ENCODE data around the gene NUCKS1. TPM values are rescaled to one million over a fixed set of nuclear protein-coding genes. Genes with fewer than 3 reads are reported as not detected.

The NUCKS1 gene
- total and polyA plus RNA-seq, 2 of the 4 experiments (the other 2 are of a cell fraction) = 37.9 to 103 TPM

GRCh38 chr1:205714190-205714905, 35.6 kb downstream of the NUCKS1 start:
- ATAC-seq (ENCODE audit: low read depth) (no peak), DNase-seq (peak; percentile 33)
- Histone ChIP-seq H2BK15ac (ENCODE audit: low read depth, low read length) (no peak overlapping the region), H4K91ac (ENCODE audit: insufficient read depth, low read depth, low read length) (no peak overlapping the region), H3K18ac (ENCODE audit: low read depth, low read length) (no peak overlapping the region), H3K23ac (ENCODE audit: low read depth, low read length) (no peak overlapping the region), H3K9me1 (ENCODE audit: insufficient read depth, low read length) (peaks cover 2% of the 10 kb centered on the region), H3K79me1 (ENCODE audit: low read depth in 1 of 2, low read length in 2 of 2) (peaks cover 7 to 24% of the 10 kb centered on the region in 2 experiments; a peak in 3 of 4 replicates), H3K4me3 (ENCODE audit: insufficient read depth, low read depth, low read length) (no peak overlapping the region), H4K5ac (ENCODE audit: low read depth, low read length) (no peak overlapping the region), H2BK5ac (ENCODE audit: low read depth, low read length, poor library complexity, severe bottlenecking) (no peak overlapping the region), H4K20me1 (ENCODE audit: insufficient read depth, low read length) (peaks cover 3% of the 10 kb centered on the region; the same call in 1 of the 2 replicates), H3K27ac (ENCODE audit: insufficient read depth, low read length) (no peak overlapping the region), H3K9ac (ENCODE audit: low read depth, low read length) (no peak overlapping the region), H2AK5ac (ENCODE audit: low read depth, low read length) (no peak overlapping the region), H3K36me3 (ENCODE audit: control insufficient read depth, insufficient read depth, low read length) (peaks cover 17% of the 10 kb centered on the region), H3K27me3 (ENCODE audit: control insufficient read depth, insufficient read depth, low read length) (no peaks in the 10 kb centered on the region), H2BK20ac (ENCODE audit: low read depth, low read length) (no peak overlapping the region), H3K9me3 (ENCODE audit: control insufficient read depth, insufficient read depth, low read length) (no peaks in the 10 kb centered on the region), H3K4me1 (ENCODE audit: control insufficient read depth, insufficient read depth, low read length) (peaks cover 2% of the 10 kb centered on the region; the same call in 1 of the 2 replicates), H2AK9ac (replicated peaks; ENCODE audit: low read depth, low read length, poor library complexity) (no peak overlapping the region), H4K8ac (ENCODE audit: low read depth in 2 of 2, low read length in 2 of 2) (no peak overlapping the region; a peak in 1 of 4 replicates), H2AFZ (replicated peaks; ENCODE audit: low read length, poor library complexity) (no peak overlapping the region), H3K4ac (ENCODE audit: low read depth, low read length) (no peak overlapping the region), H2BK120ac (ENCODE audit: low read depth, low read length) (no peak overlapping the region), H3K56ac (ENCODE audit: extremely low read depth, insufficient read depth, low read length) (no peak overlapping the region), H3K4me2 (ENCODE audit: low read depth, low read length) (no peak overlapping the region), H3K14ac (replicated peaks; ENCODE audit: low read depth, low read length) (no peak overlapping the region)
- CTCF ChIA-PET = interaction anchor here (0.6 to 7.0 kb wide), 5 partner anchors 25 to 263 kb away, joined by 4 to 53 read pairs (median 4); no protein-coding TSS in a partner anchor
- POLR2A ChIA-PET (ENCODE audit: unreplicated experiment) = no interaction called here
- dilution Hi-C loops (cut with HindIII; ENCODE audit: low sequenced_read_pairs, unreplicated experiment) (no loop called here), intact Hi-C loops (cut with micrococcal nuclease) (no loop called here), in situ Hi-C loops (cut with MboI; ENCODE audit: low sequenced_read_pairs) (loop anchor here (5.0 kb wide), 1 partner anchor 122 kb away; no protein-coding TSS in a partner anchor)
- WGBS, 2 experiments (ENCODE audit: extremely low coverage in 2 of 2, insufficient read length in 1 of 2) = 100% methylated on average over 1 of the region's 5 CpGs; no CpG with 5 or more reads in 1 of the 2 experiments
- TSS peak; percentile 31 for BruUV-seq (replicated peaks)
- no peak for TF ChIP-seq RCOR1 (IDR thresholded peaks at IDR 0.05; ENCODE audit: insufficient replicate concordance, low read length)
- TF ChIP-seq RAD21 (IDR thresholded peaks at IDR 0.05; ENCODE audit: low read length) = no peak
- TF ChIP-seq USF2 (IDR thresholded peaks at IDR 0.05; ENCODE audit: low read depth, low read length) = no peak
- no peak for TF ChIP-seq BHLHE40 (IDR thresholded peaks at IDR 0.05; ENCODE audit: low read depth, low read length)
- no peak for TF ChIP-seq FOS (IDR thresholded peaks at IDR 0.05; ENCODE audit: low read depth, low read length)
- no peak for TF ChIP-seq SMC3 (IDR thresholded peaks at IDR 0.05; ENCODE audit: low read depth, low read length)
- TF ChIP-seq, protein P1, sequence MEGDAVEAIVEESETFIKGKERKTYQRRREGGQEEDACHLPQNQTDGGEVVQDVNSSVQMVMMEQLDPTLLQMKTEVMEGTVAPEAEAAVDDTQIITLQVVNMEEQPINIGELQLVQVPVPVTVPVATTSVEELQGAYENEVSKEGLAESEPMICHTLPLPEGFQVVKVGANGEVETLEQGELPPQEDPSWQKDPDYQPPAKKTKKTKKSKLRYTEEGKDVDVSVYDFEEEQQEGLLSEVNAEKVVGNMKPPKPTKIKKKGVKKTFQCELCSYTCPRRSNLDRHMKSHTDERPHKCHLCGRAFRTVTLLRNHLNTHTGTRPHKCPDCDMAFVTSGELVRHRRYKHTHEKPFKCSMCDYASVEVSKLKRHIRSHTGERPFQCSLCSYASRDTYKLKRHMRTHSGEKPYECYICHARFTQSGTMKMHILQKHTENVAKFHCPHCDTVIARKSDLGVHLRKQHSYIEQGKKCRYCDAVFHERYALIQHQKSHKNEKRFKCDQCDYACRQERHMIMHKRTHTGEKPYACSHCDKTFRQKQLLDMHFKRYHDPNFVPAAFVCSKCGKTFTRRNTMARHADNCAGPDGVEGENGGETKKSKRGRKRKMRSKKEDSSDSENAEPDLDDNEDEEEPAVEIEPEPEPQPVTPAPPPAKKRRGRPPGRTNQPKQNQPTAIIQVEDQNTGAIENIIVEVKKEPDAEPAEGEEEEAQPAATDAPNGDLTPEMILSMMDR (conservative IDR thresholded peaks at IDR 0.05; ENCODE audit: low read depth, low read length) = no peak
- no peak for TF ChIP-seq CHD1 (IDR thresholded peaks at IDR 0.05; ENCODE audit: low read depth, low read length)
- TF ChIP-seq RFX5 (IDR thresholded peaks at IDR 0.05; ENCODE audit: low read depth, low read length) = no peak
- no peak for TF ChIP-seq MXI1 (IDR thresholded peaks at IDR 0.05; ENCODE audit: borderline replicate concordance, low read depth, low read length)
- TF ChIP-seq ELK1 (IDR thresholded peaks at IDR 0.05; ENCODE audit: borderline replicate concordance, low read depth, low read length) = no peak
- TF ChIP-seq CEBPB (IDR thresholded peaks at IDR 0.05; ENCODE audit: low read depth, low read length) = peak; percentile 75
- no peak for TF ChIP-seq POLR2A (IDR thresholded peaks at IDR 0.05; ENCODE audit: low read depth, low read length)
- TF ChIP-seq MAZ (IDR thresholded peaks at IDR 0.05; ENCODE audit: borderline replicate concordance, low read depth, low read length) = no peak
- TF ChIP-seq NFE2L2 (IDR thresholded peaks at IDR 0.05; ENCODE audit: low read depth, low read length) = no peak

Data from IMR-90 (cell line).